ENCODE measurements around the gene ASIP. TPM values are rescaled to one million over a fixed set of nuclear protein-coding genes. Genes with fewer than 3 reads are reported as not detected.

The ASIP gene
- total RNA-seq, 1 donor from 2014 or later: not detected

DNA sequence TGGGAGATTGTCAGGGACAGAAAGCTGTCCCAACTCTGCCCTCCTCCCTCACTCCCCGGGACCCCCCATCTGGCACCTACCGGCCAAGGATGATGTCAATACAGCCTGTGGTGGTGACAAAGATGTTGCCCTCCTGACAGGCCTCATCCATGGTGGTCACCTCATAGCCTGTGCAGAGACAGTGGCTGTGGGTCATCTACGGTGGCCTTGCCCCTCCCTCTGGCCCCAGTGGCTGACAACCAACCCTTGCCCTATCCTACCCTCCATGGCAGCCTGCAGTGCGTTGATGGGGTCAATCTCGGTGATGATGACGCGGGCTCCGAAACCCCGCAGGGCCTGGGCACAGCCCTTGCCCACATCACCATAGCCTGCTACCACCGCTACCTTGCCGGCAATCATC, 49.2 kb downstream of the ASIP start:
- CTCF ChIA-PET: no interaction called here
- no peaks in the 10 kb centered on the region for H3K27me3 Mint-ChIP-seq

DNA sequence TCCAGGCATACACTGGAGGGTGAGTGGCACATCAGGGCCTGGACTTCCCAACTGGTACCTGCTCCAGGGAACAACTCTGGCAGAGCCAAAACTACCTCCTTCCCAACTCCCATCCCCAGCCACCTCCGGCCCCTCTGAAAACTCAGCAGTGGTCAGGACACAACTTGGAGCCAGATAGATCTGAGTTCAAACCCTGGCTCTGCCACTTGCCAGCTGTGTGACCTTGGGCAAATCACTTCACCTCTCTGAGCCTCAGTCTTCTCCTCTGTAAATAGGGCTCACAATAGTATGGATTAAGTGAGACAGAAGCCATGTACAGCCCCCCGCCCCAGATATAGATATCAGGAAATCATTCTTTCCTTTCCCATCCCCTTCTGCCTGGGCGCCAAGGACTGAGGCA, 51.3 kb downstream of the ASIP start:
- ChIA-PET CTCF (no interaction called here), POLR2A (interaction anchor here (0.5 kb wide), 1 partner anchor 27 kb away, joined by 3 read pairs; no protein-coding TSS in a partner anchor)
- H3K27me3 Mint-ChIP-seq: no peaks in the 10 kb centered on the region
- H3K4me3 Mint-ChIP-seq: no peak overlapping the region
- no peaks in the 10 kb centered on the region for H3K9me3 Mint-ChIP-seq
- no peak for DNase-seq
- no peaks in the 10 kb centered on the region for H3K4me1 Mint-ChIP-seq
- TF ChIP-seq CTCF (IDR thresholded peaks at IDR 0.05): no peak
- peaks cover 72% of the 10 kb centered on the region for H3K36me3 Mint-ChIP-seq (ENCODE audit: low read depth)
- no peak for ATAC-seq (ENCODE audit: low read depth)
- intact Hi-C loops (cut with micrococcal nuclease): no loop called here
- no peak overlapping the region for H3K27ac Mint-ChIP-seq

More for the DNA sequence above, 49.2 kb downstream of the ASIP start:
- Mint-ChIP-seq H3K4me1 (no peaks in the 10 kb centered on the region), H3K27ac (no peak overlapping the region), H3K36me3 (ENCODE audit: low read depth) (peaks cover 75% of the 10 kb centered on the region), H3K9me3 (no peaks in the 10 kb centered on the region), H3K4me3 (no peak overlapping the region)
- DNase-seq (no peak), ATAC-seq (ENCODE audit: low read depth) (no peak)
- intact Hi-C loops (cut with micrococcal nuclease): no loop called here
- no peak for TF ChIP-seq CTCF (IDR thresholded peaks at IDR 0.05)
- POLR2A ChIA-PET: interaction anchor here (0.5 kb wide), 1 partner anchor 19 kb away, joined by 3 read pairs; no protein-coding TSS in a partner anchor

- no peak overlapping the region for H3K27ac Mint-ChIP-seq
- peaks cover 67% of the 10 kb centered on the region for H3K36me3 Mint-ChIP-seq (ENCODE audit: low read depth)
- no peak for DNase-seq
- no peaks in the 10 kb centered on the region for H3K9me3 Mint-ChIP-seq
- no peak overlapping the region for H3K4me3 Mint-ChIP-seq
- CTCF ChIA-PET: no interaction called here
- POLR2A ChIA-PET: interaction anchor here (0.5 kb wide), 1 partner anchor 26 kb away, joined by 3 read pairs; no protein-coding TSS in a partner anchor
- no peaks in the 10 kb centered on the region for H3K4me1 Mint-ChIP-seq
- TF ChIP-seq CTCF (IDR thresholded peaks at IDR 0.05): no peak
- no peaks in the 10 kb centered on the region for H3K27me3 Mint-ChIP-seq
- no peak for ATAC-seq (ENCODE audit: low read depth)
- intact Hi-C loops (cut with micrococcal nuclease): no loop called here
Observed at GRCh38 chr20:34293119-34293518, 51.9 kb downstream of the ASIP start.

- peaks cover 63% of the 10 kb centered on the region for H3K36me3 Mint-ChIP-seq (ENCODE audit: low read depth)
- POLR2A ChIA-PET: no interaction called here
Observed at GRCh38 chr20:34293589-34293988, 52.4 kb downstream of the ASIP start.

GRCh38 chr20:34294563-34294962, 53.3 kb downstream of the ASIP start:
- Mint-ChIP-seq H3K4me1 (no peaks in the 10 kb centered on the region), H3K9me3 (no peaks in the 10 kb centered on the region), H3K27me3 (no peaks in the 10 kb centered on the region), H3K36me3 (ENCODE audit: low read depth) (peaks cover 59% of the 10 kb centered on the region), H3K4me3 (no peak overlapping the region), H3K27ac (no peak overlapping the region)
- no peak for TF ChIP-seq CTCF (IDR thresholded peaks at IDR 0.05)
- intact Hi-C loops (cut with micrococcal nuclease): no loop called here
- CTCF ChIA-PET: no interaction called here
- POLR2A ChIA-PET: no interaction called here
- ATAC-seq (ENCODE audit: low read depth) (no peak), DNase-seq (no peak)

More at GRCh38 chr20:34293589-34293988, 52.4 kb downstream of the ASIP start:
- no peak overlapping the region for H3K4me3 Mint-ChIP-seq
- no peak overlapping the region for H3K27ac Mint-ChIP-seq
- H3K4me1 Mint-ChIP-seq: no peaks in the 10 kb centered on the region
- TF ChIP-seq CTCF (IDR thresholded peaks at IDR 0.05): no peak
- ATAC-seq (ENCODE audit: low read depth) (no peak), DNase-seq (no peak)
- H3K27me3 Mint-ChIP-seq: no peaks in the 10 kb centered on the region
- H3K9me3 Mint-ChIP-seq: no peaks in the 10 kb centered on the region
- CTCF ChIA-PET: no interaction called here
- intact Hi-C loops (cut with micrococcal nuclease): no loop called here
